Cardiac fibroblast (primary cell): ENCODE results near the gene NLGN1.

Experiments
- DNase-seq, 2 donors: peaks; one replicate each; pipeline versions ENCODE4 v3.0.0 to v3.0.0-alpha.2; 2010; ENCODE audit warnings: low read depth in 2 of 2
- H3K4me3 ChIP-seq, 2 donors: replicated peaks in 1 of 2; 1 replicate in 1 of 2; 2 replicates in 1 of 2; pipeline ENCODE4 v1.5.1; 2011; ENCODE audit warnings: low read depth in 2 of 2, low read length in 2 of 2, mild to moderate bottlenecking in 2 of 2, moderate library complexity in 1 of 2
- TF ChIP-seq, protein P1 (sequence below): IDR thresholded peaks from one replicate; pipeline ENCODE4 v1.5.1; 2011; ENCODE audit warnings: low read depth, mild to moderate bottlenecking, low read length, inconsistent platforms

Gene NLGN1

GRCh38 chr3:173954647-173955046 lies 557.1 kb downstream of the NLGN1 start:
- DNase-seq = no peak

GRCh38 chr3:173957646-173958045 lies 560.1 kb downstream of the NLGN1 start:
- TF ChIP-seq, protein P1, sequence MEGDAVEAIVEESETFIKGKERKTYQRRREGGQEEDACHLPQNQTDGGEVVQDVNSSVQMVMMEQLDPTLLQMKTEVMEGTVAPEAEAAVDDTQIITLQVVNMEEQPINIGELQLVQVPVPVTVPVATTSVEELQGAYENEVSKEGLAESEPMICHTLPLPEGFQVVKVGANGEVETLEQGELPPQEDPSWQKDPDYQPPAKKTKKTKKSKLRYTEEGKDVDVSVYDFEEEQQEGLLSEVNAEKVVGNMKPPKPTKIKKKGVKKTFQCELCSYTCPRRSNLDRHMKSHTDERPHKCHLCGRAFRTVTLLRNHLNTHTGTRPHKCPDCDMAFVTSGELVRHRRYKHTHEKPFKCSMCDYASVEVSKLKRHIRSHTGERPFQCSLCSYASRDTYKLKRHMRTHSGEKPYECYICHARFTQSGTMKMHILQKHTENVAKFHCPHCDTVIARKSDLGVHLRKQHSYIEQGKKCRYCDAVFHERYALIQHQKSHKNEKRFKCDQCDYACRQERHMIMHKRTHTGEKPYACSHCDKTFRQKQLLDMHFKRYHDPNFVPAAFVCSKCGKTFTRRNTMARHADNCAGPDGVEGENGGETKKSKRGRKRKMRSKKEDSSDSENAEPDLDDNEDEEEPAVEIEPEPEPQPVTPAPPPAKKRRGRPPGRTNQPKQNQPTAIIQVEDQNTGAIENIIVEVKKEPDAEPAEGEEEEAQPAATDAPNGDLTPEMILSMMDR = no peak
- no peak overlapping the region for H3K4me3 ChIP-seq
- no peak for DNase-seq

More at GRCh38 chr3:173954647-173955046, 557.1 kb downstream of the NLGN1 start:
- H3K4me3 ChIP-seq = no peak overlapping the region
- TF ChIP-seq, protein P1 = no peak

GRCh38 chr3:173958805-173959204 lies 561.3 kb downstream of the NLGN1 start:
- no peak overlapping the region for H3K4me3 ChIP-seq
- TF ChIP-seq, protein P1 = no peak
- no peak for DNase-seq

GRCh38 chr3:173970281-173970680 lies 572.7 kb downstream of the NLGN1 start:
- H3K4me3 ChIP-seq = no peak overlapping the region
- TF ChIP-seq, protein P1 = no peak
- no peak for DNase-seq

GRCh38 chr3:173976281-173976680 lies 578.7 kb downstream of the NLGN1 start:
- no peak for DNase-seq
- TF ChIP-seq, protein P1 = no peak
- no peak overlapping the region for H3K4me3 ChIP-seq

DNA sequence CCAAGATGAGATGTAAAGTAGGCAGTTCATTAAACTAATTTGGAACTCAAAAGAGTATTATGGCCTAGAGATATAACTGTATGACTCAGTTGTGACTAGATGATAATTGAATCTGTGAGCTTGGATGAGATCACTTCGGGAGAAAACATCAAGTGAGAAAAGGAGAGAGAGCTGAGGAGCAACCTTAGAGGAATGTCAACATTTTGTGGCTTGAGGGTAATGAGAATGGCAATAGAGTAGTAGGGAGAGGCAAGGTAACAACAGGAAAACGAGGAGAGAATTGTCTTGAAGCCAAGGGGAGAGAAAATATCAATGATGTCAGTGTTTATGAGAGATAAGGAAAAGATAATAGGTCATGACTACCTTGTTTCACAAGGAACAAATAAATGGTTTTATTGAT lies 580.2 kb downstream of the NLGN1 start:
- DNase-seq = peak in 1 of 2 donors; percentile 41
- TF ChIP-seq, protein P1 = no peak
- no peak overlapping the region for H3K4me3 ChIP-seq

DNA sequence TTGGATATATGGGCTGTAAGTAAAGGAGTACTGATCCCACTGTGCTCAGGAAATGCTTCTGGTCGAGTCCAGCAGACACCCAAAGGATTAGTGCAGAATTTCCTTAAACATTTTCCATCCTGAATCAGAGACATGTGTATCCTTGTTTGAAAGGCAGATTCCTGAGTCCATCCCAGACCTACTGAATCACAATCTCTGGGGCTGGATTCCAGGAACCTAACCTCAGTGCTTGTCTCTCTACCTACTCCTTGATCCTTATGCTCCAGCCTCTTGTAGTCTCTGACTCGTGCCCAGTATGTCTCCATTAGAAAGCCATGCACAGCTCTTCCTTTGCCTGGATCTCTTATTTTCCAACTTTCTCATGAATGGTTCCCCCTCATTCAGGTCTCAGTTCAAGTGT lies 585.8 kb downstream of the NLGN1 start:
- no peak overlapping the region for H3K4me3 ChIP-seq
- DNase-seq = no peak
- TF ChIP-seq, protein P1 = no peak
